ENCODE results near the gene KIF26B.

GRCh38 chr1:245645894-245646293, 491.1 kb downstream of the KIF26B start:
- TF ChIP-seq, protein P1, sequence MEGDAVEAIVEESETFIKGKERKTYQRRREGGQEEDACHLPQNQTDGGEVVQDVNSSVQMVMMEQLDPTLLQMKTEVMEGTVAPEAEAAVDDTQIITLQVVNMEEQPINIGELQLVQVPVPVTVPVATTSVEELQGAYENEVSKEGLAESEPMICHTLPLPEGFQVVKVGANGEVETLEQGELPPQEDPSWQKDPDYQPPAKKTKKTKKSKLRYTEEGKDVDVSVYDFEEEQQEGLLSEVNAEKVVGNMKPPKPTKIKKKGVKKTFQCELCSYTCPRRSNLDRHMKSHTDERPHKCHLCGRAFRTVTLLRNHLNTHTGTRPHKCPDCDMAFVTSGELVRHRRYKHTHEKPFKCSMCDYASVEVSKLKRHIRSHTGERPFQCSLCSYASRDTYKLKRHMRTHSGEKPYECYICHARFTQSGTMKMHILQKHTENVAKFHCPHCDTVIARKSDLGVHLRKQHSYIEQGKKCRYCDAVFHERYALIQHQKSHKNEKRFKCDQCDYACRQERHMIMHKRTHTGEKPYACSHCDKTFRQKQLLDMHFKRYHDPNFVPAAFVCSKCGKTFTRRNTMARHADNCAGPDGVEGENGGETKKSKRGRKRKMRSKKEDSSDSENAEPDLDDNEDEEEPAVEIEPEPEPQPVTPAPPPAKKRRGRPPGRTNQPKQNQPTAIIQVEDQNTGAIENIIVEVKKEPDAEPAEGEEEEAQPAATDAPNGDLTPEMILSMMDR (conservative IDR thresholded peaks at IDR 0.05; ENCODE audit: low read depth, low read length) = no peak
- no peak for TF ChIP-seq CEBPB (IDR thresholded peaks at IDR 0.05; ENCODE audit: low read depth, low read length)
- no peak for TF ChIP-seq SMC3 (IDR thresholded peaks at IDR 0.05; ENCODE audit: low read depth, low read length)
- TF ChIP-seq RFX5 (IDR thresholded peaks at IDR 0.05; ENCODE audit: low read depth, low read length) = no peak
- no peak for TF ChIP-seq ELK1 (IDR thresholded peaks at IDR 0.05; ENCODE audit: borderline replicate concordance, low read depth, low read length)

Data from IMR-90 (cell line).